ENCODE data around the gene COG4.

The COG4 gene

DNA sequence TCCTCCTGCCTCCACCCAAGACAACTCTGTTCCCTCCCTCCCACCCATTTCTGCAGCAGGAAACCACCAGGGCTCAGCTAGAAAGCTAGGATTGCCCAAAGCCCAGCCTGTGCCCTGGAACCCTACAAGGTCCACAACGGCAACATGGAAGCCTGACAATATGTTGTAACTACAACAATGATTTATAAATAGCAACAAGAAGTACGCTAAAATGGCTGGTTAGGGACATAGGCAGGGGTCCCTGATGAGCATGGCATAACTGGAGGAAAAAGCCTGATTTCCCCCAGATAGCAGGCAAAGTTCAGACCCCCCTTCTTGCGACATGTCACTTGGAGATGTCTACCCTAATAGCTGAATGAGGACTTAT, 91.0 kb downstream of the COG4 start:
- Histone ChIP-seq H3K9me3 (ENCODE audit: insufficient read depth, low read length, severe bottlenecking) (no peaks in the 10 kb centered on the region), H3K4me3 (ENCODE audit: low read depth in 1 of 2, low read length in 2 of 2) (no peak overlapping the region), H3K4me1 (ENCODE audit: insufficient read depth, low read length) (peaks cover 32% of the 10 kb centered on the region), H2AFZ (ENCODE audit: low read depth, low read length) (no peak overlapping the region), H3K27me3 (ENCODE audit: insufficient read depth, low read length, poor library complexity) (no peaks in the 10 kb centered on the region), H3K79me2 (ENCODE audit: insufficient read depth, low read length) (peaks cover 83% of the 10 kb centered on the region), H3K36me3 (ENCODE audit: insufficient read depth, low read length) (peaks cover 13% of the 10 kb centered on the region), H3K9ac (ENCODE audit: low read depth, low read length) (no peak overlapping the region), H3K4me2 (ENCODE audit: insufficient read depth, low read length) (no peak overlapping the region), H4K20me1 (ENCODE audit: insufficient read depth, low read length) (peaks cover 23% of the 10 kb centered on the region), H3K27ac (ENCODE audit: low read length) (no peak overlapping the region)
- DNase-seq (no peak), ATAC-seq (ENCODE audit: insufficient read depth, low read depth) (no peak)
- TF ChIP-seq, protein P1, sequence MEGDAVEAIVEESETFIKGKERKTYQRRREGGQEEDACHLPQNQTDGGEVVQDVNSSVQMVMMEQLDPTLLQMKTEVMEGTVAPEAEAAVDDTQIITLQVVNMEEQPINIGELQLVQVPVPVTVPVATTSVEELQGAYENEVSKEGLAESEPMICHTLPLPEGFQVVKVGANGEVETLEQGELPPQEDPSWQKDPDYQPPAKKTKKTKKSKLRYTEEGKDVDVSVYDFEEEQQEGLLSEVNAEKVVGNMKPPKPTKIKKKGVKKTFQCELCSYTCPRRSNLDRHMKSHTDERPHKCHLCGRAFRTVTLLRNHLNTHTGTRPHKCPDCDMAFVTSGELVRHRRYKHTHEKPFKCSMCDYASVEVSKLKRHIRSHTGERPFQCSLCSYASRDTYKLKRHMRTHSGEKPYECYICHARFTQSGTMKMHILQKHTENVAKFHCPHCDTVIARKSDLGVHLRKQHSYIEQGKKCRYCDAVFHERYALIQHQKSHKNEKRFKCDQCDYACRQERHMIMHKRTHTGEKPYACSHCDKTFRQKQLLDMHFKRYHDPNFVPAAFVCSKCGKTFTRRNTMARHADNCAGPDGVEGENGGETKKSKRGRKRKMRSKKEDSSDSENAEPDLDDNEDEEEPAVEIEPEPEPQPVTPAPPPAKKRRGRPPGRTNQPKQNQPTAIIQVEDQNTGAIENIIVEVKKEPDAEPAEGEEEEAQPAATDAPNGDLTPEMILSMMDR (IDR thresholded peaks at IDR 0.05; ENCODE audit: borderline replicate concordance, extremely low read depth, low read length, poor library complexity, severe bottlenecking): no peak

GRCh38 chr16:70430667-70431536, 92.5 kb downstream of the COG4 start:
- Histone ChIP-seq H3K4me3 (ENCODE audit: low read depth in 1 of 2, low read length in 2 of 2) (no peak overlapping the region), H3K9me3 (ENCODE audit: insufficient read depth, low read length, severe bottlenecking) (no peaks in the 10 kb centered on the region), H2AFZ (ENCODE audit: low read depth, low read length) (peak overlapping the region; percentile 53; the same call in 1 of the 2 replicates), H3K4me2 (ENCODE audit: insufficient read depth, low read length) (peak overlapping the region; percentile 46), H3K36me3 (ENCODE audit: insufficient read depth, low read length) (peaks cover 13% of the 10 kb centered on the region), H3K79me2 (ENCODE audit: insufficient read depth, low read length) (peaks cover 76% of the 10 kb centered on the region), H3K27ac (ENCODE audit: low read length) (peak overlapping the region; percentile 71), H3K27me3 (ENCODE audit: insufficient read depth, low read length, poor library complexity) (no peaks in the 10 kb centered on the region), H3K4me1 (ENCODE audit: insufficient read depth, low read length) (peaks cover 22% of the 10 kb centered on the region), H4K20me1 (ENCODE audit: insufficient read depth, low read length) (peaks cover 20% of the 10 kb centered on the region), H3K9ac (ENCODE audit: low read depth, low read length) (peak overlapping the region; percentile 8; the same call in 1 of the 2 replicates)
- ATAC-seq (ENCODE audit: insufficient read depth, low read depth): peak; percentile 83
- TF ChIP-seq EZH2 (IDR thresholded peaks at IDR 0.05; ENCODE audit: borderline replicate concordance, low read depth, low read length, severe bottlenecking): no peak
- TF ChIP-seq, protein P1 (IDR thresholded peaks at IDR 0.05; ENCODE audit: borderline replicate concordance, extremely low read depth, low read length, poor library complexity, severe bottlenecking): no peak
- DNase-seq: peak; percentile 61
